H1 (cell line): Measurements from ENCODE around the gene GNB3. TPM values are rescaled to one million over a fixed set of nuclear protein-coding genes. Genes with fewer than 3 reads are reported as not detected.

Source experiments
- RBBP5 ChIP-seq: IDR thresholded peaks from 2 replicates; pipeline ENCODE4 v1.7.1; 2012; ENCODE audit warnings: low read depth, mild to moderate bottlenecking, inconsistent platforms, low read length, moderate library complexity, borderline replicate concordance
- RNF2 ChIP-seq: fragments of 200-900, 300-1000 bp; sonication (generic); IDR thresholded peaks from 2 replicates; pipeline ENCODE4 v1.7.1; 2016; ENCODE audit warnings: borderline replicate concordance, low read depth, mild to moderate bottlenecking, antibody characterized with exemption, low read length; ENCODE audit not compliant: poor library complexity, severe bottlenecking; ENCODE audit errors: missing control alignments
- SP2 ChIP-seq: IDR thresholded peaks from 2 replicates; pipeline ENCODE4 v1.6.1; 2012; ENCODE audit warnings: mild to moderate bottlenecking, low read length, inconsistent platforms
- TAF7 ChIP-seq: optimal IDR thresholded peaks from 2 replicates; pipeline ENCODE3; 2011; ENCODE audit warnings: low read depth, mild to moderate bottlenecking, inconsistent platforms, low read length, moderate library complexity, borderline replicate concordance
- TBP ChIP-seq: IDR thresholded peaks from 2 replicates; pipeline ENCODE4 v1.6.1; 2011; ENCODE audit warnings: low read depth, low read length, improper control_type of control experiment
- TEAD4 ChIP-seq: IDR thresholded peaks from 2 replicates; pipeline ENCODE4 v1.6.1; 2012; ENCODE audit warnings: low read depth, low read length, inconsistent platforms, mixed read lengths
- polyA plus RNA-seq, 7 experiments: library from polyadenylated mRNA; depleted of rRNA in 3 of 7; stranded (reverse) in 5 of 7; unstranded in 2 of 7; fragments of >200 nt in 5 of 7; fragments of 200-250 nt in 2 of 7; gene quantifications; 1 replicate in 5 of 7; 2 replicates in 1 of 7; 4 replicates in 1 of 7; pipeline versions ENCODE4 v1.2.1 to v1.2.3, GENCODE V29; 2011 to 2013; ENCODE audit warnings: missing spikeins in 2 of 7, mixed read lengths in 2 of 7
- total RNA-seq: library from RNA; stranded (reverse); fragmentation: NEBNext Ultra II Directional; extraction: Animal tissue kit (Norgen Biotek cat#: 25700); gene quantifications from 2 replicates; pipeline ENCODE4 v1.2.1, GENCODE V29; 2021
- TF ChIP-seq, protein P1 (sequence below): fragments of 300-600 bp; sonication (generic); IDR thresholded peaks from 2 replicates; pipeline ENCODE4 v1.7.1; 2012; ENCODE audit warnings: low read length, moderate library complexity, mild to moderate bottlenecking, inconsistent platforms; ENCODE audit not compliant: insufficient replicate concordance
- TF ChIP-seq, protein P2 (sequence below): IDR thresholded peaks from 2 replicates; pipeline ENCODE4 v1.6.1; 2012; ENCODE audit warnings: low read length, inconsistent platforms
- TF ChIP-seq, protein P3 (sequence below): IDR thresholded peaks from 2 replicates; pipeline ENCODE4 v1.6.1; 2011; ENCODE audit warnings: low read depth, mild to moderate bottlenecking, low read length; ENCODE audit not compliant: insufficient read depth

Gene GNB3
- total and polyA plus RNA-seq, 2 of the 8 experiments (the other 6 are each of a cell fraction or from before 2014, with no cell fraction given) = 9.9 TPM

DNA sequence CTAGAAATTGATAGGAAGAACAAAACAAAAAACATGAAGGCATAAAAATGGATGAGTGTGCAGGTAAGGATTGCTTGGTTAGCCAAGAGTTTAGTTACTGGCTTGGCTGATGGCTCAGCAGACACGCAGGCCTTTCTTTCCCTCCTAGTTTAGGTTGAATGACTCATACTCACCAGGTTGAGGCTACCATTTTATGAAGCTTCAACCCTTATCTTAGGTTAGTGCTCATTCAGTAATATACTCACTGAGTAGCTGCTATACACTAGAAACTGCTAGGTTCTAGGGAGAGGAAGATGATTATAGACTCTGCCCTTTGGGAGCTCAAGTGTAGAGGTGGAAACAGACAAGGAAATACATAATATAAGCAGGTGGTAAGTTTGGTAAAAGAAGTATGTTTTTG, 6.5 kb upstream of the GNB3 start (continued):
- TF ChIP-seq, protein P1, sequence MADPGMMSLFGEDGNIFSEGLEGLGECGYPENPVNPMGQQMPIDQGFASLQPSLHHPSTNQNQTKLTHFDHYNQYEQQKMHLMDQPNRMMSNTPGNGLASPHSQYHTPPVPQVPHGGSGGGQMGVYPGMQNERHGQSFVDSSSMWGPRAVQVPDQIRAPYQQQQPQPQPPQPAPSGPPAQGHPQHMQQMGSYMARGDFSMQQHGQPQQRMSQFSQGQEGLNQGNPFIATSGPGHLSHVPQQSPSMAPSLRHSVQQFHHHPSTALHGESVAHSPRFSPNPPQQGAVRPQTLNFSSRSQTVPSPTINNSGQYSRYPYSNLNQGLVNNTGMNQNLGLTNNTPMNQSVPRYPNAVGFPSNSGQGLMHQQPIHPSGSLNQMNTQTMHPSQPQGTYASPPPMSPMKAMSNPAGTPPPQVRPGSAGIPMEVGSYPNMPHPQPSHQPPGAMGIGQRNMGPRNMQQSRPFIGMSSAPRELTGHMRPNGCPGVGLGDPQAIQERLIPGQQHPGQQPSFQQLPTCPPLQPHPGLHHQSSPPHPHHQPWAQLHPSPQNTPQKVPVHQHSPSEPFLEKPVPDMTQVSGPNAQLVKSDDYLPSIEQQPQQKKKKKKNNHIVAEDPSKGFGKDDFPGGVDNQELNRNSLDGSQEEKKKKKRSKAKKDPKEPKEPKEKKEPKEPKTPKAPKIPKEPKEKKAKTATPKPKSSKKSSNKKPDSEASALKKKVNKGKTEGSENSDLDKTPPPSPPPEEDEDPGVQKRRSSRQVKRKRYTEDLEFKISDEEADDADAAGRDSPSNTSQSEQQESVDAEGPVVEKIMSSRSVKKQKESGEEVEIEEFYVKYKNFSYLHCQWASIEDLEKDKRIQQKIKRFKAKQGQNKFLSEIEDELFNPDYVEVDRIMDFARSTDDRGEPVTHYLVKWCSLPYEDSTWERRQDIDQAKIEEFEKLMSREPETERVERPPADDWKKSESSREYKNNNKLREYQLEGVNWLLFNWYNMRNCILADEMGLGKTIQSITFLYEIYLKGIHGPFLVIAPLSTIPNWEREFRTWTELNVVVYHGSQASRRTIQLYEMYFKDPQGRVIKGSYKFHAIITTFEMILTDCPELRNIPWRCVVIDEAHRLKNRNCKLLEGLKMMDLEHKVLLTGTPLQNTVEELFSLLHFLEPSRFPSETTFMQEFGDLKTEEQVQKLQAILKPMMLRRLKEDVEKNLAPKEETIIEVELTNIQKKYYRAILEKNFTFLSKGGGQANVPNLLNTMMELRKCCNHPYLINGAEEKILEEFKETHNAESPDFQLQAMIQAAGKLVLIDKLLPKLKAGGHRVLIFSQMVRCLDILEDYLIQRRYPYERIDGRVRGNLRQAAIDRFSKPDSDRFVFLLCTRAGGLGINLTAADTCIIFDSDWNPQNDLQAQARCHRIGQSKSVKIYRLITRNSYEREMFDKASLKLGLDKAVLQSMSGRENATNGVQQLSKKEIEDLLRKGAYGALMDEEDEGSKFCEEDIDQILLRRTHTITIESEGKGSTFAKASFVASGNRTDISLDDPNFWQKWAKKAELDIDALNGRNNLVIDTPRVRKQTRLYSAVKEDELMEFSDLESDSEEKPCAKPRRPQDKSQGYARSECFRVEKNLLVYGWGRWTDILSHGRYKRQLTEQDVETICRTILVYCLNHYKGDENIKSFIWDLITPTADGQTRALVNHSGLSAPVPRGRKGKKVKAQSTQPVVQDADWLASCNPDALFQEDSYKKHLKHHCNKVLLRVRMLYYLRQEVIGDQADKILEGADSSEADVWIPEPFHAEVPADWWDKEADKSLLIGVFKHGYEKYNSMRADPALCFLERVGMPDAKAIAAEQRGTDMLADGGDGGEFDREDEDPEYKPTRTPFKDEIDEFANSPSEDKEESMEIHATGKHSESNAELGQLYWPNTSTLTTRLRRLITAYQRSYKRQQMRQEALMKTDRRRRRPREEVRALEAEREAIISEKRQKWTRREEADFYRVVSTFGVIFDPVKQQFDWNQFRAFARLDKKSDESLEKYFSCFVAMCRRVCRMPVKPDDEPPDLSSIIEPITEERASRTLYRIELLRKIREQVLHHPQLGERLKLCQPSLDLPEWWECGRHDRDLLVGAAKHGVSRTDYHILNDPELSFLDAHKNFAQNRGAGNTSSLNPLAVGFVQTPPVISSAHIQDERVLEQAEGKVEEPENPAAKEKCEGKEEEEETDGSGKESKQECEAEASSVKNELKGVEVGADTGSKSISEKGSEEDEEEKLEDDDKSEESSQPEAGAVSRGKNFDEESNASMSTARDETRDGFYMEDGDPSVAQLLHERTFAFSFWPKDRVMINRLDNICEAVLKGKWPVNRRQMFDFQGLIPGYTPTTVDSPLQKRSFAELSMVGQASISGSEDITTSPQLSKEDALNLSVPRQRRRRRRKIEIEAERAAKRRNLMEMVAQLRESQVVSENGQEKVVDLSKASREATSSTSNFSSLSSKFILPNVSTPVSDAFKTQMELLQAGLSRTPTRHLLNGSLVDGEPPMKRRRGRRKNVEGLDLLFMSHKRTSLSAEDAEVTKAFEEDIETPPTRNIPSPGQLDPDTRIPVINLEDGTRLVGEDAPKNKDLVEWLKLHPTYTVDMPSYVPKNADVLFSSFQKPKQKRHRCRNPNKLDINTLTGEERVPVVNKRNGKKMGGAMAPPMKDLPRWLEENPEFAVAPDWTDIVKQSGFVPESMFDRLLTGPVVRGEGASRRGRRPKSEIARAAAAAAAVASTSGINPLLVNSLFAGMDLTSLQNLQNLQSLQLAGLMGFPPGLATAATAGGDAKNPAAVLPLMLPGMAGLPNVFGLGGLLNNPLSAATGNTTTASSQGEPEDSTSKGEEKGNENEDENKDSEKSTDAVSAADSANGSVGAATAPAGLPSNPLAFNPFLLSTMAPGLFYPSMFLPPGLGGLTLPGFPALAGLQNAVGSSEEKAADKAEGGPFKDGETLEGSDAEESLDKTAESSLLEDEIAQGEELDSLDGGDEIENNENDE = no peak
- TF ChIP-seq RNF2 (no peak), TAF7 (no peak), SP2 (no peak), TBP (no peak), TEAD4 (no peak), RBBP5 (no peak)
- TF ChIP-seq, protein P2, sequence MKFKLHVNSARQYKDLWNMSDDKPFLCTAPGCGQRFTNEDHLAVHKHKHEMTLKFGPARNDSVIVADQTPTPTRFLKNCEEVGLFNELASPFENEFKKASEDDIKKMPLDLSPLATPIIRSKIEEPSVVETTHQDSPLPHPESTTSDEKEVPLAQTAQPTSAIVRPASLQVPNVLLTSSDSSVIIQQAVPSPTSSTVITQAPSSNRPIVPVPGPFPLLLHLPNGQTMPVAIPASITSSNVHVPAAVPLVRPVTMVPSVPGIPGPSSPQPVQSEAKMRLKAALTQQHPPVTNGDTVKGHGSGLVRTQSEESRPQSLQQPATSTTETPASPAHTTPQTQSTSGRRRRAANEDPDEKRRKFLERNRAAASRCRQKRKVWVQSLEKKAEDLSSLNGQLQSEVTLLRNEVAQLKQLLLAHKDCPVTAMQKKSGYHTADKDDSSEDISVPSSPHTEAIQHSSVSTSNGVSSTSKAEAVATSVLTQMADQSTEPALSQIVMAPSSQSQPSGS = no peak
- TF ChIP-seq, protein P3, sequence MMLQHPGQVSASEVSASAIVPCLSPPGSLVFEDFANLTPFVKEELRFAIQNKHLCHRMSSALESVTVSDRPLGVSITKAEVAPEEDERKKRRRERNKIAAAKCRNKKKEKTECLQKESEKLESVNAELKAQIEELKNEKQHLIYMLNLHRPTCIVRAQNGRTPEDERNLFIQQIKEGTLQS = no peak
